GM12878 (cell line): Measurements from ENCODE around the gene MT1G. TPM values are rescaled to one million over a fixed set of nuclear protein-coding genes. Genes with fewer than 3 reads are reported as not detected.

Experiments used
- CHD1 ChIP-seq: IDR thresholded peaks from 2 replicates; pipeline ENCODE4 v1.6.1; 2012; ENCODE audit warnings: low read depth, low read length, improper control_type of control experiment
- FOXM1 ChIP-seq: IDR thresholded peaks from 2 replicates; pipeline ENCODE4 v1.6.1; 2012; ENCODE audit warnings: low read depth, mild to moderate bottlenecking, inconsistent platforms, low read length, moderate library complexity
- MEF2A ChIP-seq: IDR thresholded peaks from 2 replicates; pipeline ENCODE4 v1.6.1; 2011; ENCODE audit warnings: low read depth, mild to moderate bottlenecking, low read length, moderate library complexity; ENCODE audit not compliant: insufficient read depth
- MYC ChIP-seq: IDR thresholded peaks from 2 replicates; pipeline ENCODE4 v1.6.1; 2011; ENCODE audit warnings: mild to moderate bottlenecking, low read length, moderate library complexity, inconsistent platforms; ENCODE audit not compliant: insufficient read depth, insufficient replicate concordance, insufficient read length, severe bottlenecking
- NFXL1 ChIP-seq: fragments of 450-650 bp; IDR thresholded peaks from 2 replicates; pipeline ENCODE4 v1.6.1; 2017; ENCODE audit warnings: antibody characterized with exemption, mild to moderate bottlenecking, borderline replicate concordance
- PAX5 ChIP-seq: IDR thresholded peaks from 2 replicates; pipeline ENCODE4 v1.6.1; 2011; ENCODE audit warnings: low read depth, low read length, borderline replicate concordance
- POLR2A ChIP-seq: IDR thresholded peaks from 2 replicates; pipeline ENCODE4 v1.6.1; 2011; ENCODE audit warnings: low read depth, mild to moderate bottlenecking, low read length
- ZSCAN29 ChIP-seq: fragments of 450-650 bp; IDR thresholded peaks from 2 replicates; pipeline ENCODE4 v1.6.1; 2017; ENCODE audit warnings: mild to moderate bottlenecking, moderate library complexity
- polyA plus RNA-seq, 11 experiments: library from polyadenylated mRNA; depleted of rRNA in 4 of 11; unstranded in 6 of 11; stranded (reverse) in 5 of 11; fragments of >200 nt; fragmentation: Nextera tagmentation in 4 of 11; fragmentation: Illumina TruSeq in 1 of 11; extraction: Ambion mirVana in 4 of 11; extraction: Trizol in 1 of 11; gene quantifications; 1 replicate in 1 of 11; 2 replicates in 10 of 11; pipeline versions ENCODE4 v1.2.1 to v1.2.3, GENCODE V29; 2011 to 2016; ENCODE audit warnings: inconsistent platforms in 2 of 11, missing spikeins in 2 of 11, low read depth in 1 of 11
- total RNA-seq, 4 experiments: library from RNA; depleted of rRNA in 3 of 4; stranded (reverse); fragments of >200 nt in 3 of 4; fragmentation: Illumina TruSeq in 1 of 4; extraction: Trizol in 1 of 4; gene quantifications; 2 replicates each; pipeline versions ENCODE4 v1.2.1 to v1.2.3, GENCODE V29; 2013 to 2021
- TF ChIP-seq, protein P1 (sequence below): fragments of 450-650 bp; IDR thresholded peaks from 2 replicates; pipeline ENCODE4 v1.6.1; 2014; ENCODE audit warnings: mild to moderate bottlenecking
- TF ChIP-seq, protein P2 (sequence below): IDR thresholded peaks from 2 replicates; pipeline ENCODE4 v1.6.1; 2012; ENCODE audit warnings: mild to moderate bottlenecking, low read depth, low read length
- TF ChIP-seq, protein P3 (sequence below): IDR thresholded peaks from 2 replicates; pipeline ENCODE4 v1.6.1; 2011; ENCODE audit warnings: low read depth, low read length, improper control_type of control experiment, borderline replicate concordance
- TF ChIP-seq, protein P4 (sequence below): fragments of 150-350 bp; IDR thresholded peaks from 2 replicates; pipeline ENCODE4 v1.6.1; 2016; ENCODE audit warnings: low read depth, low read length
- TF ChIP-seq, protein P5 (sequence below): fragments of 450-650 bp; IDR thresholded peaks from 2 replicates; pipeline ENCODE4 v1.6.1; 2016; ENCODE audit warnings: mild to moderate bottlenecking, moderate library complexity, borderline replicate concordance
- TF ChIP-seq, protein P6 (sequence below): IDR thresholded peaks from 2 replicates; pipeline ENCODE4 v1.6.1; 2011; ENCODE audit warnings: borderline replicate concordance, low read depth, mild to moderate bottlenecking, moderate library complexity, mixed read lengths, low read length; ENCODE audit not compliant: insufficient read depth; ENCODE audit errors: extremely low read length

MT1G gene
- total and polyA plus RNA-seq, 10 of the 15 experiments (the other 5 are each of a cell fraction or from before 2014, with no cell fraction given), result 1.2 to 9.1 (median 4.6) TPM

DNA sequence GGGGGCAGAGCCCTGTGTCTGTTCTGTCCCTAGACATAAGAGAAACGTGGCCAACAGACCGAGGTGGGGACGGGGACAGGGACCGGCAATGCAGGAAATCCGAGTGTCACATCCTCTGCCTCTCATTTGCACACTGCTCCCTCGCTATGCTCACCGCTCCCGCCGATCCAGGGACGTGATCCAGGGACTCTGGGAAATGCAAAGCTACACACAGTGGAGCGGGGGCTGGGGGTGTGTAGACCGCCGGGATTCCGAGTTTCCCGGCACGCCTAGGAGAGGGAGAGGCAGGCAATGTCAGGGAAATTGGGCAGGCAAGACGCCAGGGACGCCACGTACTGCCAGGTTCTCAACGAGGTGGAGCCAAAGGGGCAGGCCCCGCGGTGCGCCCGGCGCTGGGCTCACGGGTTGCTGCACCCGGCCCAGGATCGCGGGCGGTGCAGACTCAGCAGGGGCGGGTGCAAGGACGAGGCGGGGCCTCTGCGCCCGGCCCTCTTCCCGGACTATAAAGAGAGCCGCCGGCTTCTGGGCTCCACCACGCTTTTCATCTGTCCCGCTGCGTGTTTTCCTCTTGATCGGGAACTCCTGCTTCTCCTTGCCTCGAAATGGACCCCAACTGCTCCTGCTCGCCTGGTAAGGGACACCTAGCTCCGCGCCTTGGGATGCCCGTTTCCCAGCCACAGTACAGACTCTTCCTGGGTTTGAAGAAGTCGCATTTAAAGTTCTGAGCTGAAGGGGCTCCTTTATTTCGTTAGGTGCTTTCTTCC lies 14.3 kb upstream of the MT1G start, which contains the start of gene MT1X (continued):
- TF ChIP-seq NFXL1, result no peak
- TF ChIP-seq, protein P1, sequence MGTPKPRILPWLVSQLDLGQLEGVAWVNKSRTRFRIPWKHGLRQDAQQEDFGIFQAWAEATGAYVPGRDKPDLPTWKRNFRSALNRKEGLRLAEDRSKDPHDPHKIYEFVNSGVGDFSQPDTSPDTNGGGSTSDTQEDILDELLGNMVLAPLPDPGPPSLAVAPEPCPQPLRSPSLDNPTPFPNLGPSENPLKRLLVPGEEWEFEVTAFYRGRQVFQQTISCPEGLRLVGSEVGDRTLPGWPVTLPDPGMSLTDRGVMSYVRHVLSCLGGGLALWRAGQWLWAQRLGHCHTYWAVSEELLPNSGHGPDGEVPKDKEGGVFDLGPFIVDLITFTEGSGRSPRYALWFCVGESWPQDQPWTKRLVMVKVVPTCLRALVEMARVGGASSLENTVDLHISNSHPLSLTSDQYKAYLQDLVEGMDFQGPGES, result no peak
- TF ChIP-seq CHD1, result no peak
- no peak for TF ChIP-seq FOXM1
- TF ChIP-seq POLR2A, result peak; percentile 80
- TF ChIP-seq, protein P2, sequence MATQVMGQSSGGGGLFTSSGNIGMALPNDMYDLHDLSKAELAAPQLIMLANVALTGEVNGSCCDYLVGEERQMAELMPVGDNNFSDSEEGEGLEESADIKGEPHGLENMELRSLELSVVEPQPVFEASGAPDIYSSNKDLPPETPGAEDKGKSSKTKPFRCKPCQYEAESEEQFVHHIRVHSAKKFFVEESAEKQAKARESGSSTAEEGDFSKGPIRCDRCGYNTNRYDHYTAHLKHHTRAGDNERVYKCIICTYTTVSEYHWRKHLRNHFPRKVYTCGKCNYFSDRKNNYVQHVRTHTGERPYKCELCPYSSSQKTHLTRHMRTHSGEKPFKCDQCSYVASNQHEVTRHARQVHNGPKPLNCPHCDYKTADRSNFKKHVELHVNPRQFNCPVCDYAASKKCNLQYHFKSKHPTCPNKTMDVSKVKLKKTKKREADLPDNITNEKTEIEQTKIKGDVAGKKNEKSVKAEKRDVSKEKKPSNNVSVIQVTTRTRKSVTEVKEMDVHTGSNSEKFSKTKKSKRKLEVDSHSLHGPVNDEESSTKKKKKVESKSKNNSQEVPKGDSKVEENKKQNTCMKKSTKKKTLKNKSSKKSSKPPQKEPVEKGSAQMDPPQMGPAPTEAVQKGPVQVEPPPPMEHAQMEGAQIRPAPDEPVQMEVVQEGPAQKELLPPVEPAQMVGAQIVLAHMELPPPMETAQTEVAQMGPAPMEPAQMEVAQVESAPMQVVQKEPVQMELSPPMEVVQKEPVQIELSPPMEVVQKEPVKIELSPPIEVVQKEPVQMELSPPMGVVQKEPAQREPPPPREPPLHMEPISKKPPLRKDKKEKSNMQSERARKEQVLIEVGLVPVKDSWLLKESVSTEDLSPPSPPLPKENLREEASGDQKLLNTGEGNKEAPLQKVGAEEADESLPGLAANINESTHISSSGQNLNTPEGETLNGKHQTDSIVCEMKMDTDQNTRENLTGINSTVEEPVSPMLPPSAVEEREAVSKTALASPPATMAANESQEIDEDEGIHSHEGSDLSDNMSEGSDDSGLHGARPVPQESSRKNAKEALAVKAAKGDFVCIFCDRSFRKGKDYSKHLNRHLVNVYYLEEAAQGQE, result no peak
- no peak for TF ChIP-seq MEF2A
- no peak for TF ChIP-seq MYC
- TF ChIP-seq, protein P3, sequence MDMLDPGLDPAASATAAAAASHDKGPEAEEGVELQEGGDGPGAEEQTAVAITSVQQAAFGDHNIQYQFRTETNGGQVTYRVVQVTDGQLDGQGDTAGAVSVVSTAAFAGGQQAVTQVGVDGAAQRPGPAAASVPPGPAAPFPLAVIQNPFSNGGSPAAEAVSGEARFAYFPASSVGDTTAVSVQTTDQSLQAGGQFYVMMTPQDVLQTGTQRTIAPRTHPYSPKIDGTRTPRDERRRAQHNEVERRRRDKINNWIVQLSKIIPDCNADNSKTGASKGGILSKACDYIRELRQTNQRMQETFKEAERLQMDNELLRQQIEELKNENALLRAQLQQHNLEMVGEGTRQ, result no peak
- TF ChIP-seq ZSCAN29, result no peak
- TF ChIP-seq, protein P4, sequence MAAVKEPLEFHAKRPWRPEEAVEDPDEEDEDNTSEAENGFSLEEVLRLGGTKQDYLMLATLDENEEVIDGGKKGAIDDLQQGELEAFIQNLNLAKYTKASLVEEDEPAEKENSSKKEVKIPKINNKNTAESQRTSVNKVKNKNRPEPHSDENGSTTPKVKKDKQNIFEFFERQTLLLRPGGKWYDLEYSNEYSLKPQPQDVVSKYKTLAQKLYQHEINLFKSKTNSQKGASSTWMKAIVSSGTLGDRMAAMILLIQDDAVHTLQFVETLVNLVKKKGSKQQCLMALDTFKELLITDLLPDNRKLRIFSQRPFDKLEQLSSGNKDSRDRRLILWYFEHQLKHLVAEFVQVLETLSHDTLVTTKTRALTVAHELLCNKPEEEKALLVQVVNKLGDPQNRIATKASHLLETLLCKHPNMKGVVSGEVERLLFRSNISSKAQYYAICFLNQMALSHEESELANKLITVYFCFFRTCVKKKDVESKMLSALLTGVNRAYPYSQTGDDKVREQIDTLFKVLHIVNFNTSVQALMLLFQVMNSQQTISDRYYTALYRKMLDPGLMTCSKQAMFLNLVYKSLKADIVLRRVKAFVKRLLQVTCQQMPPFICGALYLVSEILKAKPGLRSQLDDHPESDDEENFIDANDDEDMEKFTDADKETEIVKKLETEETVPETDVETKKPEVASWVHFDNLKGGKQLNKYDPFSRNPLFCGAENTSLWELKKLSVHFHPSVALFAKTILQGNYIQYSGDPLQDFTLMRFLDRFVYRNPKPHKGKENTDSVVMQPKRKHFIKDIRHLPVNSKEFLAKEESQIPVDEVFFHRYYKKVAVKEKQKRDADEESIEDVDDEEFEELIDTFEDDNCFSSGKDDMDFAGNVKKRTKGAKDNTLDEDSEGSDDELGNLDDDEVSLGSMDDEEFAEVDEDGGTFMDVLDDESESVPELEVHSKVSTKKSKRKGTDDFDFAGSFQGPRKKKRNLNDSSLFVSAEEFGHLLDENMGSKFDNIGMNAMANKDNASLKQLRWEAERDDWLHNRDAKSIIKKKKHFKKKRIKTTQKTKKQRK, result no peak
- TF ChIP-seq PAX5, result no peak
- TF ChIP-seq, protein P5, sequence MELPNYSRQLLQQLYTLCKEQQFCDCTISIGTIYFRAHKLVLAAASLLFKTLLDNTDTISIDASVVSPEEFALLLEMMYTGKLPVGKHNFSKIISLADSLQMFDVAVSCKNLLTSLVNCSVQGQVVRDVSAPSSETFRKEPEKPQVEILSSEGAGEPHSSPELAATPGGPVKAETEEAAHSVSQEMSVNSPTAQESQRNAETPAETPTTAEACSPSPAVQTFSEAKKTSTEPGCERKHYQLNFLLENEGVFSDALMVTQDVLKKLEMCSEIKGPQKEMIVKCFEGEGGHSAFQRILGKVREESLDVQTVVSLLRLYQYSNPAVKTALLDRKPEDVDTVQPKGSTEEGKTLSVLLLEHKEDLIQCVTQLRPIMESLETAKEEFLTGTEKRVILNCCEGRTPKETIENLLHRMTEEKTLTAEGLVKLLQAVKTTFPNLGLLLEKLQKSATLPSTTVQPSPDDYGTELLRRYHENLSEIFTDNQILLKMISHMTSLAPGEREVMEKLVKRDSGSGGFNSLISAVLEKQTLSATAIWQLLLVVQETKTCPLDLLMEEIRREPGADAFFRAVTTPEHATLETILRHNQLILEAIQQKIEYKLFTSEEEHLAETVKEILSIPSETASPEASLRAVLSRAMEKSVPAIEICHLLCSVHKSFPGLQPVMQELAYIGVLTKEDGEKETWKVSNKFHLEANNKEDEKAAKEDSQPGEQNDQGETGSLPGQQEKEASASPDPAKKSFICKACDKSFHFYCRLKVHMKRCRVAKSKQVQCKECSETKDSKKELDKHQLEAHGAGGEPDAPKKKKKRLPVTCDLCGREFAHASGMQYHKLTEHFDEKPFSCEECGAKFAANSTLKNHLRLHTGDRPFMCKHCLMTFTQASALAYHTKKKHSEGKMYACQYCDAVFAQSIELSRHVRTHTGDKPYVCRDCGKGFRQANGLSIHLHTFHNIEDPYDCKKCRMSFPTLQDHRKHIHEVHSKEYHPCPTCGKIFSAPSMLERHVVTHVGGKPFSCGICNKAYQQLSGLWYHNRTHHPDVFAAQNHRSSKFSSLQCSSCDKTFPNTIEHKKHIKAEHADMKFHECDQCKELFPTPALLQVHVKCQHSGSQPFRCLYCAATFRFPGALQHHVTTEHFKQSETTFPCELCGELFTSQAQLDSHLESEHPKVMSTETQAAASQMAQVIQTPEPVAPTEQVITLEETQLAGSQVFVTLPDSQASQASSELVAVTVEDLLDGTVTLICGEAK, result no peak
- TF ChIP-seq, protein P6, sequence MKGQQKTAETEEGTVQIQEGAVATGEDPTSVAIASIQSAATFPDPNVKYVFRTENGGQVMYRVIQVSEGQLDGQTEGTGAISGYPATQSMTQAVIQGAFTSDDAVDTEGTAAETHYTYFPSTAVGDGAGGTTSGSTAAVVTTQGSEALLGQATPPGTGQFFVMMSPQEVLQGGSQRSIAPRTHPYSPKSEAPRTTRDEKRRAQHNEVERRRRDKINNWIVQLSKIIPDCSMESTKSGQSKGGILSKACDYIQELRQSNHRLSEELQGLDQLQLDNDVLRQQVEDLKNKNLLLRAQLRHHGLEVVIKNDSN, result no peak
